HEK293T (cell line): ENCODE results near the gene PPP1CA.
A peak's percentile ranks its signal among the peaks of the same experiment; 100 is the strongest.
"Not testable (repeated sequence)": the region's sequence is repeated elsewhere in the genome, so short reads cannot be mapped to it uniquely, and the experiment has no call there.

Experiments used
- CTCF ChIA-PET: fragments of 350-600 bp; formaldehyde crosslinking; extraction: SDS; loops from one replicate; lab custom pipeline; 2021; ENCODE audit warnings: antibody characterized with exemption, inconsistent platforms; lab: Yijun Ruan, JAX
- POLR2A ChIA-PET: fragments of 350-600 bp; formaldehyde crosslinking; extraction: SDS; loops from one replicate; lab custom pipeline; 2020; ENCODE audit warnings: antibody characterized with exemption, inconsistent platforms; lab: Yijun Ruan, JAX
- DNase-seq: peaks from one replicate; pipeline ENCODE4 v3.0.0; 2012; ENCODE audit warnings: mixed read lengths; ENCODE audit errors: extremely low spot score
- ARNT ChIP-seq: fragments of 450-650 bp; IDR thresholded peaks from 2 replicates; pipeline ENCODE4 v1.6.1; 2017; ENCODE audit warnings: mild to moderate bottlenecking
- BHLHE40 ChIP-seq: fragments of 450-650 bp; IDR thresholded peaks from 2 replicates; pipeline ENCODE4 v1.6.1; 2016; ENCODE audit warnings: mild to moderate bottlenecking, moderate library complexity, borderline replicate concordance
- CTBP1 ChIP-seq: fragments of 450-650 bp; IDR thresholded peaks from 2 replicates; pipeline ENCODE4 v1.6.1; 2016; ENCODE audit warnings: borderline replicate concordance
- ELF4 ChIP-seq: fragments of 450-650 bp; IDR thresholded peaks from 2 replicates; pipeline ENCODE4 v1.6.1; 2017; ENCODE audit warnings: antibody characterized with exemption
- FOXA1 ChIP-seq: fragments of 450-650 bp; IDR thresholded peaks from 2 replicates; pipeline ENCODE4 v1.6.1; 2016; ENCODE audit warnings: mild to moderate bottlenecking
- FOXK2 ChIP-seq: fragments of 450-650 bp; IDR thresholded peaks from 2 replicates; pipeline ENCODE4 v1.6.1; 2016; ENCODE audit warnings: mild to moderate bottlenecking
- FOXM1 ChIP-seq: fragments of 450-650 bp; IDR thresholded peaks from 2 replicates; pipeline ENCODE4 v1.6.1; 2017; ENCODE audit warnings: mild to moderate bottlenecking, borderline replicate concordance
- HDGF ChIP-seq: fragments of 450-650 bp; IDR thresholded peaks from 2 replicates; pipeline ENCODE4 v1.6.1; 2017; ENCODE audit warnings: antibody characterized with exemption, borderline replicate concordance
- L3MBTL2 ChIP-seq: fragments of 450-650 bp; conservative IDR thresholded peaks from 2 replicates; pipeline ENCODE4 v1.6.1; 2016; ENCODE audit warnings: mild to moderate bottlenecking
- LEF1 ChIP-seq: fragments of 450-650 bp; IDR thresholded peaks from 2 replicates; pipeline ENCODE4 v1.6.1; 2017; ENCODE audit warnings: mild to moderate bottlenecking, borderline replicate concordance
- NFRKB ChIP-seq: fragments of 450-650 bp; IDR thresholded peaks from 2 replicates; pipeline ENCODE4 v1.6.1; 2016; ENCODE audit warnings: mild to moderate bottlenecking, moderate library complexity
- SP1 ChIP-seq: fragments of 450-650 bp; IDR thresholded peaks from 2 replicates; pipeline ENCODE4 v1.6.1; 2017
- SUZ12 ChIP-seq: fragments of 450-650 bp; IDR thresholded peaks from 2 replicates; pipeline ENCODE4 v1.6.1; 2016; ENCODE audit warnings: mild to moderate bottlenecking
- TARDBP ChIP-seq: fragments of 450-650 bp; IDR thresholded peaks from 2 replicates; pipeline ENCODE4 v1.6.1; 2016
- ZNF384 ChIP-seq: fragments of 450-650 bp; IDR thresholded peaks from 2 replicates; pipeline ENCODE4 v1.6.1; 2016
- TF ChIP-seq, protein P1 (sequence below): fragments of 450-650 bp; IDR thresholded peaks from 2 replicates; pipeline ENCODE4 v1.6.1; 2016

PPP1CA gene

GRCh38 chr11:67429722-67430121 is 28.1 kb upstream of the PPP1CA start:
- no peak for DNase-seq
- ChIA-PET POLR2A (interaction anchor here (1.2 to 3.2 kb wide), 6 partner anchors 8 to 39 kb away, joined by 4 to 12 read pairs (median 8); partner anchors contain the start of genes PPP1CA and TMEM134), CTCF (no interaction called here)
- no peak for TF ChIP-seq FOXK2
- TF ChIP-seq ARNT, result no peak
- no peak for TF ChIP-seq LEF1
- no peak for TF ChIP-seq ELF4
- TF ChIP-seq SP1, result no peak
- TF ChIP-seq NFRKB, result no peak
- TF ChIP-seq BHLHE40, result no peak
- no peak for TF ChIP-seq HDGF
- TF ChIP-seq FOXM1, result no peak
- no peak for TF ChIP-seq SUZ12
- no peak for TF ChIP-seq CTBP1
- no peak for TF ChIP-seq FOXA1

DNA sequence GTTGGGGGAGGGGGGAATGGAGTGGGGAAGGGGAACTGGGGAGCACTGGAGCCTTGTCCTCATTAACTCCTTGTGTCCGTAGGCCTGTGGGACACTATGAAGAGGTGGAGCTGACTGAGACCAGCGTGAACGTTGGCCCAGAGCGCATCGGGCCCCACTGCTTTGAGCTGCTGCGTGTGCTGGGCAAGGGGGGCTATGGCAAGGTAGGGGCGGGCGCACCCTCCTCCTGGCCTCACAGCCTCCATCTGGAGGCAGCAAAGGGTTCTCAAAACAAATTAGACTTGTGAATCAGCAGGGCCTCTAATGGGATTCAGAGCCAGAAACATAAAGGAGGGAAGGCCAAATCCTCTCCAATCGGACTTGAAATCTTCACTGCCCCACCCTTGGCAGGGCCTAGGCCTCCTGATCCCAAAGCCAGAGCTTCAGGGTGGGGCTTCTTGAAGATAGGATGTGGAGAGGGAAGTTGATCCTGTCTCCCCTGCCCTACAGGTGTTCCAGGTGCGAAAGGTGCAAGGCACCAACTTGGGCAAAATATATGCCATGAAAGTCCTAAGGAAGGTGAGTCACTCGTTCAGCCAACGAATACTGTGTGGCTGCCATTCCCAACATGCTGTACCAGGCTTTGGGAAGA is 27.5 kb upstream of the PPP1CA start:
- no peak for DNase-seq
- CTCF ChIA-PET, result no interaction called here
- TF ChIP-seq LEF1, result no peak
- no peak for TF ChIP-seq ELF4
- no peak for TF ChIP-seq HDGF
- no peak for TF ChIP-seq ARNT
- no peak for TF ChIP-seq SP1
- no peak for TF ChIP-seq ZNF384
- no peak for TF ChIP-seq BHLHE40
- no peak for TF ChIP-seq TARDBP
- TF ChIP-seq FOXK2, result no peak
- no peak for TF ChIP-seq SUZ12
- TF ChIP-seq FOXA1, result no peak
- TF ChIP-seq NFRKB, result no peak
- no peak for TF ChIP-seq L3MBTL2
- TF ChIP-seq, protein P1, sequence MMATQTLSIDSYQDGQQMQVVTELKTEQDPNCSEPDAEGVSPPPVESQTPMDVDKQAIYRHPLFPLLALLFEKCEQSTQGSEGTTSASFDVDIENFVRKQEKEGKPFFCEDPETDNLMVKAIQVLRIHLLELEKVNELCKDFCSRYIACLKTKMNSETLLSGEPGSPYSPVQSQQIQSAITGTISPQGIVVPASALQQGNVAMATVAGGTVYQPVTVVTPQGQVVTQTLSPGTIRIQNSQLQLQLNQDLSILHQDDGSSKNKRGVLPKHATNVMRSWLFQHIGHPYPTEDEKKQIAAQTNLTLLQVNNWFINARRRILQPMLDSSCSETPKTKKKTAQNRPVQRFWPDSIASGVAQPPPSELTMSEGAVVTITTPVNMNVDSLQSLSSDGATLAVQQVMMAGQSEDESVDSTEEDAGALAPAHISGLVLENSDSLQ, result no peak
- no peak for TF ChIP-seq FOXM1
- TF ChIP-seq CTBP1, result no peak
- POLR2A ChIA-PET, result interaction anchor here (1.2 to 3.2 kb wide), 12 partner anchors 9 to 62 kb away, joined by 3 to 12 read pairs (median 6); partner anchors contain the start of genes CORO1B, PPP1CA, RAD9A and TMEM134

DNA sequence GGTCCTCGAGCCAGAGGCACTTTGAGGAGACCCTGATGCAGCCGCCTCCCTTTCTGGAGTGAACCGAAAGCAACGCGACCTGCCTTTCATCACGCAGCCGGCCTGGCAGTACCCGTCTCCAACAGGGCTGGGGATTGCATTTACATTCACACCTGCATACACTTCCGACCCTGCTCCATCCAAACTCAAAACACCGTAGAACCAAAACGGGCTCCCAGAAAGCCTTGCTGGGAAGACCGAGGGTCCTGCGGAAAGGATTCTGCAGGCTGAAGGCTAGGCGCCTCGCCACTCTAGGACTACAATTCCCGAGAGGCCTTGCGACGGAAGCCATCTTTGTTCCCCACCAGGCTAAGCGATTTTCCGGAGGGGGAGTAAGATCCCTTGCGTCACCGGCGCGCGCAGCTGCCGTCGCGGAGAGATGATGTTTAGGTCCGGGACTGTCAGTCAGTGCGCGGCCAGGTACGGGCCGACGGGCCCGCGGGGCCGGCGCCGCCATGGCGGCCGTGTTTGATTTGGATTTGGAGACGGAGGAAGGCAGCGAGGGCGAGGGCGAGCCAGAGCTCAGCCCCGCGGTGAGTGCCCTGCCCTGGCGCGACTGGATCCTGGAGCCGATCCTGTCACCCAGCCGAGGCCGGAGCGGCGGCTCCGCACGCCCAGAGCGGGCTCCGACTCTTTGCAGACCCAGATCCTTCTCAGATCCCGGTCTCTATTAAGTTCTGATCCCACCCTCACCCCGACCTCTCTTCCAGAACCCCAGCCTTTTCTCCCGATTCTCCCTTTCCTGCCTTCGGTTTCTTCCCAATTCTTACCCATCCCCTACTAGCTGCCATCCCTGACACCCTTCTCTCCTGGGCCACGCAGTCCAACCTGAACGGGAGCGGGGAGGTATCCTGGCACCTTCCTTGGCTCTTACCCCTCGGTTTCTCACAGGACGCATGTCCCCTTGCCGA is 26.7 kb upstream of the PPP1CA start, which contains the start of gene RPS6KB2:
Gene RPS6KB2 (plus strand): TSS at position 443 of the 950 bp plus-strand sequence. CDS start 52 bp downstream, at position 495.
- ChIA-PET CTCF (no interaction called here), POLR2A (interaction anchor here (1.2 to 3.2 kb wide), 13 partner anchors 9 to 63 kb away, joined by 3 to 12 read pairs (median 4); partner anchors contain the start of genes CORO1B, PPP1CA, RAD9A and TBC1D10C)
- peak; percentile 98 for DNase-seq
- TF ChIP-seq FOXM1, result no peak; the same call in 1 of the 2 replicates
- TF ChIP-seq, protein P1, result peak; percentile 97
- no peak for TF ChIP-seq FOXA1
- TF ChIP-seq L3MBTL2, result 0 out of 2 replicates have a peak, but pooled peaks have one; percentile 13
- TF ChIP-seq NFRKB, result no peak
- no peak for TF ChIP-seq ARNT

DNA sequence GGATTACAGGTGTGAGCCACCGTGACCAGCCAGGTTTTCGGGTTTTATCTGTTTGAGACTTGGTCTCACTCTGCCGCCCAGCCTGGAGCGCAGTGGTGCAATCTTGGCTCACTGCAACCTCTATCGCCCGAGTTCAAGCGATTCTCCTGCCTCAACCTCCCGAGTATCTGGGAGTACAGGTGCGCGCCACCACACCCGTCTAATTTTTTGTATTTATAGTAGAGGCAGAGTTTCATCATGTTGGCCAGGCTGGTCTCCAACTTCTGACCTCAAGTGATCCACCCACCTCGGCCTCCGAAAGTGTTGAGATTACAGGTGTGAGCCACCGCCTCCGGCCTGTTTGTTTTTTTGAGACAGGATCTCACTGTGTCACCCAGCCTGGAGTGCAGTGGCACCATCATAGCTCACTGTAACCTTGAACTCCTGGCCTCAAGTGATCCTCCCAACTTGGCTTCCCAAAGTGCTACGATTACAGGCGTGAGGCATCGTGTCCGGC is 25.8 kb upstream of the PPP1CA start:
- POLR2A ChIA-PET, result interaction anchor here (1.2 to 3.2 kb wide), 3 partner anchors 8 to 36 kb away, joined by 3 to 11 read pairs (median 8); partner anchors contain the start of genes RAD9A and TBC1D10C
- DNase-seq, CTCF ChIA-PET: not testable (repeated sequence)

GRCh38 chr11:67423891-67424613 is 22.4 kb upstream of the PPP1CA start:
- no peak for TF ChIP-seq LEF1
- no peak for TF ChIP-seq NFRKB
- TF ChIP-seq ARNT, result no peak
- TF ChIP-seq L3MBTL2, result no peak
- no peak for TF ChIP-seq ELF4
- TF ChIP-seq, protein P1, result no peak
- no peak for TF ChIP-seq TARDBP
- TF ChIP-seq HDGF, result no peak
- TF ChIP-seq SP1, result no peak
- POLR2A ChIA-PET, result interaction anchor here (1.4 to 1.8 kb wide), 3 partner anchors 19 to 32 kb away, joined by 3 to 9 read pairs (median 3); partner anchors contain the start of genes CORO1B, PPP1CA and RAD9A
- DNase-seq, result no peak
- CTCF ChIA-PET, result no interaction called here
